ENCODE measurements around the gene EXOC6.

DNA sequence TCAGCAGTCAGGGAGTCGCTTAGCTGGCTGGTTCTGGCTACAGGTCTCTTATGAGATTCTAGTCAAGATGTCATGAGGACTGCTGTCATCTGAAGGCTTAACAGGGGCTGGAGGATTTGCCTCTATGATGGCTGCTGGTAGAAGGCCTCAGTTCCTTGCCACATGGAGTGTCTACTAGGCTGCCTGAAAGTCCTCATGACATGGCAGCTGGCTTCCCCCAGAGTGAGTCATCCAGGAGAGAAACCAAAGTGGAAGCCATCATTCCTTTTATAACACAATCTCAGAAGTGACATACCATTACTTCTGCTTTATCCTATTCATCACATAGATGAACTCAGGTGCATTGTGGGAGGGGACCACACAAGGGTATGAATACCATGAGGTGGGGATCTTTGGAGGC is 75.1 kb downstream of the EXOC6 start:
- TF ChIP-seq CTCF (IDR thresholded peaks at IDR 0.05 in 8 of 11, conservative IDR thresholded peaks at IDR 0.05 in 3 of 11) (no peak), POLR2AphosphoS5 (IDR thresholded peaks at IDR 0.05) (no peak)
